Subcutaneous abdominal adipose tissue (tissue), 5 donors: Measurements from ENCODE around the gene CMSS1.

ENCODE experiments used
- H3K27ac ChIP-seq: one replicate; pipeline ENCODE4 v1.7.0; 2013; ENCODE audit warnings: low read depth, mild to moderate bottlenecking, inconsistent platforms, low read length, moderate library complexity
- H3K27me3 ChIP-seq, 5 donors: one replicate each; pipeline ENCODE4 v1.7.0; 2013; ENCODE audit warnings: low read length in 5 of 5, inconsistent platforms in 1 of 5; ENCODE audit not compliant: control insufficient read depth in 5 of 5, insufficient read depth in 4 of 5
- H3K36me3 ChIP-seq, 5 donors: one replicate each; pipeline ENCODE4 v1.7.0; 2013; ENCODE audit warnings: low read length in 5 of 5; ENCODE audit not compliant: control insufficient read depth in 5 of 5, insufficient read depth in 5 of 5
- H3K4me1 ChIP-seq, 5 donors: one replicate each; pipeline ENCODE4 v1.7.0; 2013; ENCODE audit warnings: low read length in 5 of 5, mild to moderate bottlenecking in 3 of 5, moderate library complexity in 1 of 5; ENCODE audit not compliant: control insufficient read depth in 5 of 5, insufficient read depth in 5 of 5
- H3K4me3 ChIP-seq, 5 donors: one replicate each; pipeline ENCODE4 v1.7.0; 2013; ENCODE audit warnings: low read length in 5 of 5, low read depth in 1 of 5
- H3K9ac ChIP-seq, 5 donors: one replicate each; pipeline ENCODE4 v1.7.0; 2013; ENCODE audit warnings: low read length in 5 of 5, mild to moderate bottlenecking in 4 of 5, moderate library complexity in 3 of 5
- H3K9me3 ChIP-seq, 5 donors: one replicate each; pipeline ENCODE4 v1.7.0; 2013; ENCODE audit warnings: low read length in 5 of 5; ENCODE audit not compliant: control insufficient read depth in 5 of 5
- donor health status: healthy.
- donor health status: healthy.
- donor health status: healthy.
- donor health status: healthy.
- donor health status: healthy.

The CMSS1 gene

DNA sequence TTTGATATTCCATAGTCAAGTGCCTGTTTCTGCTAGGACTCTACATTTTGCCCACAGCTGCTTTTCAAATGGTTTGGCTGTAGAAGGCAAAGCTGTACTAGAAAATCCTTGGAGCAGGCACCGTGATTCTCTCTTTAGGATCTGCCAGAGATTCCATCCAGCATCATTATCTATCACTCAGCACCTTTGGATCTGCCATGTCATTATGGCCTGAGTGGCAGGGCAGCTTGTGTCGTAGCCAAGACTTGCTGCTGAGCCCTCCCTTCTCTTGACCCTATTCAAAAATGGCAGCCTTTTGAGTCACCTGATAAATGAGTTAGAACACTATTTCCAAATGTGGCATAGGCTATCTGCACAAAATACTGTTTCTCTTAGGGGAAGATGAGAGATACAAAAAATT, 8.1 kb upstream of the CMSS1 start:
- no peaks in the 10 kb centered on the region for H3K27me3 ChIP-seq
- H3K4me3 ChIP-seq = no peak overlapping the region
- H3K4me1 ChIP-seq = peaks cover 0 to 3% (median 0%) of the 10 kb centered on the region in 5 donors
- no peak overlapping the region for H3K27ac ChIP-seq
- no peak overlapping the region for H3K9ac ChIP-seq
- peaks cover 2 to 10% (median 7%) of the 10 kb centered on the region in 5 donors for H3K9me3 ChIP-seq
- no peaks in the 10 kb centered on the region for H3K36me3 ChIP-seq

- Histone ChIP-seq H3K4me3 (no peak overlapping the region), H3K9ac (no peak overlapping the region), H3K27ac (no peak overlapping the region), H3K9me3 (peaks cover 0 to 1% (median 0%) of the 10 kb centered on the region in 5 donors), H3K36me3 (no peaks in the 10 kb centered on the region), H3K4me1 (peaks cover 0 to 3% (median 0%) of the 10 kb centered on the region in 5 donors), H3K27me3 (no peaks in the 10 kb centered on the region)
Measured at GRCh38 chr3:99810403-99810802, 7.3 kb upstream of the CMSS1 start.

DNA sequence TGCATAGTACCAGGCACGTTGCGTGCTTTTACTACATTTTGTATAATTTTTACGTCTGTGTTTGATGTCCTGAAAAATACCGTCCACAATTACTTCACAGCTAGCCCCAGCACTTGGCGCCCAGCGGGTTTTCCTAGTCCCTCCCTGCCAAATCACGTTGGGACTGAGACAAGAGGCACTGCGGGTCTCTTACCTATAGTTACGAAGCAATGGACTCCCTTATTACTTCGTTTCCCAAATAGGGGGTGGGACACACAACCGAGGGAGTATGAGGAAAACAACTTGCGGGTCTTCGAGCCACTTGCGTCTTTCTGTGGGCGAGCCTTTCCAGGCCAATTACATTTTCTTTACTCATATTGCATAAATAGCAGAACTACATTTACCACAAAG, 620 bp upstream of the CMSS1 start:
- H3K4me3 ChIP-seq = peak overlapping the region; percentile 85 to 95 (median 90)
- H3K9ac ChIP-seq = peak overlapping the region; percentile 85 to 92 (median 89)
- no peaks in the 10 kb centered on the region for H3K27me3 ChIP-seq
- H3K9me3 ChIP-seq = no peaks in the 10 kb centered on the region
- peaks cover 3 to 21% (median 16%) of the 10 kb centered on the region in 5 donors for H3K4me1 ChIP-seq
- H3K36me3 ChIP-seq = no peaks in the 10 kb centered on the region
- peak overlapping the region; percentile 92 for H3K27ac ChIP-seq

DNA sequence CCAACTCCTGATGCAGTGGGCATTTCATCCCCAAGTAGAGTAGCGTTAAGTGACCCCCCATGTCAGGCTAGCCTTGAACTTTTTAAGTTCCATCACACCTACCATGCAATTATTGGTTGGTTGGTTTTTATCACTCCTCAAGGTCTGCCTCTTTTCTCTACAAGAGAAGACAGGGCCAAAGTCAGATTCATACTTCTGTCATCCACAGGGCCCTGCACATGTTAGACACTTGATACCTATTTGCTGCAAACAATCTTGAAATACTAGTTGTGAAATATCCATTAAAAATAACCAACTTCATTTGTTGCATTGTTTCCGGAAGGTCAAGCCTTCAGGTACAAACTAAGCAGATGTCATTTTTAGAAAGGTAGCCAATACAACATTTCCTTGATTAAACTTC, 1.2 kb downstream of the CMSS1 start:
- H3K4me3 ChIP-seq = peak overlapping the region in 3 of 5 donors; percentile 88 to 95 (median 90)
- no peaks in the 10 kb centered on the region for H3K27me3 ChIP-seq
- H3K27ac ChIP-seq = no peak overlapping the region
- H3K9me3 ChIP-seq = no peaks in the 10 kb centered on the region
- H3K36me3 ChIP-seq = no peaks in the 10 kb centered on the region
- H3K4me1 ChIP-seq = peaks cover 3 to 21% (median 16%) of the 10 kb centered on the region in 5 donors
- peak overlapping the region in 3 of 5 donors; percentile 87 to 92 (median 91) for H3K9ac ChIP-seq

DNA sequence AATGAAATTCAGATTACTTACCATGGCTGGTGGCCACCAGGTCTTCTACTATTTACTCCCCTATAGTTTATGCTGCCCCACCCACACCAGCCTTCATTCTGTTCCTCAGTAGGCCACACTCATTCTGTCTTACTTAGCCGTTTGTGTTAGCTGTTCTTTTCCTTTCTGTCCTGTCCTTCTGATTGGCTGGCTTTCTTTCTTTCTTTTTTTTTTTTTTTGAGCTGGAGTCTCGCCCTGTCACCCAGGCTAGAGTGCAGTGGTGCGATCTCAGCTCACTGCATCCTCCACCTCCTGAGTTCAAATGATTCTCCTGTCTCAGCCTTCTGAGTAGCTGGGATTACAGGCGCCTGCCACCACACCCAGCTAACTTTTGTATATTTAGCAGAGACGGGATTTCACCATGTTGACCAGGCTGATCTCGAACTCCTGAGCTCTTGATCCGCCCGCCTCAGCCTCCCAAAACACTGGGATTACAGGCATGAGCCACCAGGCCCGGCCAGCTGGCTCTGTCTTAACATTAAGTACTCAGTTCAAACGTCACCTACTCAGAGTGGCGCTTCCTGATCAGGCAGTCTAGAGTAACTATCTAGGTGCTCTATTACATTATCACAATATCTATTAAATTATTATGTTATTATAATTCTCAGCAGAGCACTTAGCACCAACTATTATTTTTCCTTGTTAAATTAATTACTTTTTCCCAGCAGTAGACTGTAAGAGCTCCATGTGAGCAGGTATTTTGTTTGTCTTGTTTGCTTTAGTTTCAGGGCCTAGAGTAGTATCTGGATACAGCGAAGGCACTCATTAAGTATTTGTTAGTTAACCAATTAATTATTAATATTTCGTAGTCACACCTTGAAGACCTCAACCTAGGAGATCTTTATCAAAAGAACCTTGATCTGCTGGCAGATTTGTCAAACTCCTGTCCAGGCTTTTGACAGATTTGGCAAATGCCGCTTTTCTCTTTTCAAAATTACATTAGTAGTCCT, 6.4 kb downstream of the CMSS1 start:
- Histone ChIP-seq H3K36me3 (no peaks in the 10 kb centered on the region), H3K4me1 (peaks cover 0 to 3% (median 0%) of the 10 kb centered on the region in 5 donors), H3K9ac (peak overlapping the region in 1 of 5 donors; percentile 59), H3K9me3 (no peaks in the 10 kb centered on the region), H3K4me3 (no peak overlapping the region), H3K27ac (no peak overlapping the region), H3K27me3 (no peaks in the 10 kb centered on the region)

GRCh38 chr3:99825004-99825640, 7.5 kb downstream of the CMSS1 start:
- H3K27ac ChIP-seq = no peak overlapping the region
- no peaks in the 10 kb centered on the region for H3K9me3 ChIP-seq
- no peak overlapping the region for H3K4me3 ChIP-seq
- no peak overlapping the region for H3K9ac ChIP-seq
- H3K4me1 ChIP-seq = no peaks in the 10 kb centered on the region
- H3K27me3 ChIP-seq = no peaks in the 10 kb centered on the region
- no peaks in the 10 kb centered on the region for H3K36me3 ChIP-seq

DNA sequence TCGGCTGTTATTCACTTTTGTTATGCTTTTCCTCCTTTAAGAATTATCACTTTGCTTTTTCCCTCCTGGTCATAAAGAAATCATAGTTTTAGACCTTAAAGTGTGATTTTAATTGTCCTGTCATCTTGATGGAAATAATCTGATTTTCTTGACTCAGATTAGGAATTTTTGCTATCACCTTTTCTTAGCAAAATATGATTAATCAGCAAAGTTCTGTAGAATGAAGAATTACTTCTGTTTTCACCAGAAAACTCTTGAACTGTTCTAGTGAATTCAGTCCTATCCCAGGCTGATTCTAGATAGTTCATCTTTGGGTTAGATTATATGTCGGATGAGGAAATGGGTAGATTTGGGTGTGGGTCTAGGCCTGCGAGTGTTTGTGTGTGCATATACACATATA, 12.2 kb downstream of the CMSS1 start:
- no peaks in the 10 kb centered on the region for H3K9me3 ChIP-seq
- no peaks in the 10 kb centered on the region for H3K27me3 ChIP-seq
- no peaks in the 10 kb centered on the region for H3K36me3 ChIP-seq
- H3K27ac ChIP-seq = no peak overlapping the region
- peaks cover 0 to 8% (median 4%) of the 10 kb centered on the region in 5 donors for H3K4me1 ChIP-seq
- no peak overlapping the region for H3K4me3 ChIP-seq
- no peak overlapping the region for H3K9ac ChIP-seq

GRCh38 chr3:99833617-99834205, 16.0 kb downstream of the CMSS1 start:
- Histone ChIP-seq H3K4me3 (no peak overlapping the region), H3K36me3 (no peaks in the 10 kb centered on the region), H3K4me1 (peaks cover 0 to 31% (median 4%) of the 10 kb centered on the region in 5 donors), H3K27me3 (no peaks in the 10 kb centered on the region), H3K9ac (no peak overlapping the region), H3K9me3 (no peaks in the 10 kb centered on the region), H3K27ac (peak overlapping the region; percentile 32)

GRCh38 chr3:99834211-99834957, 16.7 kb downstream of the CMSS1 start:
- no peak overlapping the region for H3K4me3 ChIP-seq
- no peaks in the 10 kb centered on the region for H3K9me3 ChIP-seq
- no peaks in the 10 kb centered on the region for H3K36me3 ChIP-seq
- peak overlapping the region; percentile 32 for H3K27ac ChIP-seq
- peaks cover 0 to 31% (median 4%) of the 10 kb centered on the region in 5 donors for H3K4me1 ChIP-seq
- no peaks in the 10 kb centered on the region for H3K27me3 ChIP-seq
- no peak overlapping the region for H3K9ac ChIP-seq
